ENCODE measurements around the gene MRPL21. TPM values are rescaled to one million over a fixed set of nuclear protein-coding genes. Genes with fewer than 3 reads are reported as not detected.

The MRPL21 gene
- total RNA-seq, 1 donor from 2014 or later, result 69.1 TPM

DNA sequence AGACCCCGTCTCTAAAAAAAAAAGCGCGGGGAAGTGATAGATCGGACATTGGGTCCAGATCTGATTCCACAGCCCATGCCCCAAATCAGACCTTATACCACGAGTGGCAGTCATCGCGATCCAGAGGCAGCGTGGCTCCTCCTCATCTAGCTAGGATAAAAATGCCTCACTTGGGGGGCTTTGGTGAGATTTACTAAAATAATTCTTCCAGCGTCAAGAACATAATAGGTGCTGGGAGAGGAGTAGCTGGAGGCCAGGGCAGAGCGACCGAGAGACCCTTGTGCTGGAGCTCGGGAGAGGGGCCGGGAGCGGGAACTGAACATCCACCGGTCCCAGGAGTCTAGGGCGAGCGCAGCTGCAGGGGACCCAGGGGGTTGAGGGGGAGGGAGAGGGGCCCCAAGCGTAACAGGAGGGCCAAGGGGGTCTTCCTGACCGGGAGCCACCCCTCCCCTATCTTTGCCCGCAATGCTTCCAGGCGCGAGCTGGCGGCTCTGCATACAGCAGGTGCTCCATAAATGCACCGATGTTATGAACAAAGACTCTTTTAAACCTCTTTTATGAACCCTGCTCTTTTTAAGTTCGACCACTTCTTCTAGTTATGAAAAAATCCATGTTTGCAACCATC, 61.1 kb downstream of the MRPL21 start:
- Mint-ChIP-seq H3K27me3 (ENCODE audit: low read depth, unreplicated experiment) (peaks cover 52% of the 10 kb centered on the region), H3K4me1 (ENCODE audit: low read depth, unreplicated experiment) (peaks cover 7% of the 10 kb centered on the region), H3K36me3 (ENCODE audit: low read depth, unreplicated experiment) (no peaks in the 10 kb centered on the region), H3K9me3 (ENCODE audit: unreplicated experiment) (no peaks in the 10 kb centered on the region), H3K4me3 (ENCODE audit: unreplicated experiment) (peak overlapping the region; percentile 28), H3K27ac (ENCODE audit: unreplicated experiment) (no peak overlapping the region)
- no peaks in the 10 kb centered on the region for H3K36me3 ChIP-seq (ENCODE audit: insufficient read depth, low read length)
- peaks cover 35% of the 10 kb centered on the region for H3K27me3 ChIP-seq (ENCODE audit: insufficient read depth, low read length)
- peak overlapping the region; percentile 5 for H3K9ac ChIP-seq (ENCODE audit: low read length)
- TF ChIP-seq CTCF (IDR thresholded peaks at IDR 0.05; ENCODE audit: insufficient read depth, low read depth, low read length) (no peak), EZH2 (IDR thresholded peaks at IDR 0.05; ENCODE audit: insufficient read depth, low read length) (no peak)
- peaks cover under 1% of the 10 kb centered on the region for H3K79me2 ChIP-seq (ENCODE audit: insufficient read depth, low read length)
- H3K4me1 ChIP-seq (ENCODE audit: insufficient read depth, low read length), result peaks cover 35% of the 10 kb centered on the region
- no peaks in the 10 kb centered on the region for H3K9me3 ChIP-seq (ENCODE audit: insufficient read depth, low read depth, low read length)
- no peak for DNase-seq (ENCODE audit: low read depth)
- peaks cover 6% of the 10 kb centered on the region for H4K20me1 ChIP-seq (ENCODE audit: insufficient read depth, low read length)
- H3K4me3 ChIP-seq (ENCODE audit: insufficient read depth, low read depth, low read length), result peak overlapping the region; percentile 53
- H3K4me2 ChIP-seq (ENCODE audit: low read length), result peak overlapping the region; percentile 84
- no peak for FAIRE-seq
- H2AFZ ChIP-seq (ENCODE audit: low read depth, low read length), result no peak overlapping the region
- no peak overlapping the region for H3K27ac ChIP-seq (ENCODE audit: low read depth, low read length)

DNA sequence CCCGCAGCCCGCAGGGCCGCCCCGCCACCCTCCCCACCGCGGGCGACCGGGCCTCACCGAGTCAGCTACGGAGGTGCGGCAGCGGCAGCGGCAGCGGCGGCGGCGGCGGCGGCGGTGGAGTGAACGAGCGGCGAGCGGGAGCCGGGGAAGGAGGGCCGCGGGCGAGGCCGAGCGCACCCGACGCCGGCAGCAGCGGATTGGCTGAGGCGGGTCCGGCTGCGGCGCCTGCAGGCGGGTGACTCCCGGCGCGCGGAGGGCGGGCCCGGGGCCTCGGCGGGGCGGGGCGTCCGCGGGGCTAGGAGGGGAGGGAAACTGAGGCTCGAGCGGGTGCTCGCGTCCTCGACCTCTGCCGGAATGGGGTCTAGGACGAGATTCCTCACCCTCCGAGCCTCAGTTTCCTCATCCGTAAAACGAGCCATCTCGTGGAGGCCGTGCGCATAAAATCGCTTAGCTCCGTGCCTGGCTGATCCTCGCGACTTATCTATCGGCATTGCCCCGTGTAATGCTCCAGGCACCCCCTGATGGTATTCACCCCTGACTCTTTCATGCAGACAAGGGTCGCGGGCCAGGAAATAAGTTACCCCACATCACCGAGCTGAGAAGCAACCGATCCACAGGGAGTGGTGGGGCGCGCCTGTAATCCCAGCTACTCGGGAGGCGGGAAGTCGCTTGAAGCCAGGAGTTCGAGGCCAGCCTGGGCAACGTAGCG, 61.8 kb downstream of the MRPL21 start, which contains the start of gene CPT1A:
CPT1A (minus strand) TSS at position 199 of the 709 bp plus-strand sequence. CDS start 26,442 bp downstream, outside the sequence.
- H2AFZ ChIP-seq (ENCODE audit: low read depth, low read length), result peak within 1 kb of the TSS; percentile 79
- peak within 1 kb of the TSS; percentile 84 for H3K4me2 ChIP-seq (ENCODE audit: low read length)
- Mint-ChIP-seq H3K4me1 (ENCODE audit: low read depth, unreplicated experiment) (peaks cover 7% of the 10 kb centered on the region), H3K27ac (ENCODE audit: unreplicated experiment) (no peak within 1 kb of the TSS), H3K4me3 (ENCODE audit: unreplicated experiment) (peak within 1 kb of the TSS; percentile 28), H3K36me3 (ENCODE audit: low read depth, unreplicated experiment) (no peaks in the 10 kb centered on the region), H3K9me3 (ENCODE audit: unreplicated experiment) (no peaks in the 10 kb centered on the region), H3K27me3 (ENCODE audit: low read depth, unreplicated experiment) (peaks cover 50% of the 10 kb centered on the region)
- peak; percentile 50 for DNase-seq (ENCODE audit: low read depth)
- no peak for TF ChIP-seq EZH2 (IDR thresholded peaks at IDR 0.05; ENCODE audit: insufficient read depth, low read length)
- TF ChIP-seq CTCF (IDR thresholded peaks at IDR 0.05; ENCODE audit: insufficient read depth, low read depth, low read length), result no peak
- no peaks in the 10 kb centered on the region for H3K9me3 ChIP-seq (ENCODE audit: insufficient read depth, low read depth, low read length)
- peaks cover 35% of the 10 kb centered on the region for H3K4me1 ChIP-seq (ENCODE audit: insufficient read depth, low read length)
- H3K9ac ChIP-seq (ENCODE audit: low read length), result peak within 1 kb of the TSS; percentile 57
- peaks cover 3% of the 10 kb centered on the region for H3K79me2 ChIP-seq (ENCODE audit: insufficient read depth, low read length)
- H3K27me3 ChIP-seq (ENCODE audit: insufficient read depth, low read length), result peaks cover 29% of the 10 kb centered on the region
- no peaks in the 10 kb centered on the region for H3K36me3 ChIP-seq (ENCODE audit: insufficient read depth, low read length)
- no peak for FAIRE-seq
- peak within 1 kb of the TSS; percentile 53 for H3K4me3 ChIP-seq (ENCODE audit: insufficient read depth, low read depth, low read length)
- peaks cover 6% of the 10 kb centered on the region for H4K20me1 ChIP-seq (ENCODE audit: insufficient read depth, low read length)
- H3K27ac ChIP-seq (ENCODE audit: low read depth, low read length), result no peak within 1 kb of the TSS

Other genes starting within 250 kb of the MRPL21 start
- gene GAL, start 219.3 kb downstream of the MRPL21 start, total RNA-seq, result 23.4 and 26.3 TPM in 2 replicates
- gene TESMIN, start 152.3 kb downstream of the MRPL21 start, total RNA-seq, result 1.1 and 1.7 TPM in 2 replicates
- 2.3 and 2.8 TPM in 2 replicates for gene CPT1A, start 61.9 kb downstream of the MRPL21 start, total RNA-seq
- 14.0 and 14.9 TPM in 2 replicates for gene IGHMBP2, start 59 bp upstream of the MRPL21 start, total RNA-seq
- gene MRGPRD, start 77.2 kb upstream of the MRPL21 start, total RNA-seq, result not detected in 2 replicates
- gene MRGPRF, start 109.4 kb upstream of the MRPL21 start, total RNA-seq, result 3.2 and 4.1 TPM in 2 replicates
- 8.4 and 9.5 TPM in 2 replicates for gene TPCN2, start 145.1 kb upstream of the MRPL21 start, total RNA-seq

All from astrocyte (in vitro differentiated cells and primary cell).